UCSD-AML1 (cell line): ENCODE data around the gene PSMC2.

Experiments
- DNase-seq: peaks from one replicate; lab custom pipeline; 2025; ENCODE audit not compliant: unreplicated experiment; lab: John Stamatoyannopoulos, UW

Gene PSMC2

DNA sequence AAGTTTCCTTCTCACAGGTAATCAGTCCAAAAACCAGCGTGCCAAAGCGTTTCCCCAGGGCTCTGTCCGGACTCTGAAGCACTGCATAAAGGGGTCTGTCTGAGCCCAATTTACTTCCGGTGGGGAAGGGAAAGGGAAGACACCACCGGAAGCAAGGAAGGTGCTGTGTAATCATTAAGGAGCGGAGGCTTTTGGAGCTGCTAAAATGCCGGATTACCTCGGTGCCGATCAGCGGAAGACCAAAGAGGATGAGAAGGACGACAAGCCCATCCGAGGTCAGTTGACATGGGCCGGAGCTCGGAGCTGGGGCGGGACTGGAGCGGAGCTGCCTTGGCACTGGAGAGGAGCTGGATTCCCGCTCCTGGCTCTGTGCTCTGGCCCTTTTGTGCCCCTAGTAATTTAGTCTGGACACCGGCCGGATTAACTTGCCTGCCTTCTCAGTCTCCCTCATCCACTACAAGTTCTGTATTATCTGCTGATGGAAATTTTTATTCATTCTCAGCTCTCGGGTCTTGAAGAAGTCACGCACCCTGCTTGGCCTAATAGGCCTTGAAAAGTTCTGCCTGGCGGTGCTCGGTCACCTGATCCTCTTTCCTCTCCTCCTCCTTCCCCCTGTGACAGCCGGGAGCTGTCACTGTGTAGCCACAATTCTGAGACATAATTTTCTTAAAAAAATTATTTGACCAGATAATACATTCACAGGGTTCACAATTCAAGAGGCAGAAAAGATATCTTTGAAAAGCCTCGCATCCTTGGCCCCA, at the start of gene PSMC2:
Gene PSMC2, plus strand, starts transcription at position 137 of the 761 bp plus-strand sequence. Its CDS starts 69 bp downstream, at position 206.
- DNase-seq: peak; percentile 63

DNA sequence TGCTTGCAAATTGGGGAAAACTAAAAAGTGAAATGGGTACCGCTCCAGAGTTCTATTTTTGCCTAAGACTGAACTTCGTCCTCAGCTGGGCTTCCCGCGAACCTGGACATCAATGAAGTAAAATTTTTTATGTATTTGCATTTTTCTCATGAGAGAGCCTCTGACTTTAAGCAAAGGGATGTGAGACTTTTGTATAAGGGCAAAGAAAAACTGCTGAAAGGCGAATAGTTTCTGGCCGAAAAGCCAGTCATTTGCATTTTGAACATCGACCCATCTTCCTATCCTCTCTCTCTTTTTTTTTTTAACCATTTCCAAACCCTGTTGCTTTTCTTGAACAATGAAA, 49.6 kb upstream of the PSMC2 start:
- no peak for DNase-seq

DNA sequence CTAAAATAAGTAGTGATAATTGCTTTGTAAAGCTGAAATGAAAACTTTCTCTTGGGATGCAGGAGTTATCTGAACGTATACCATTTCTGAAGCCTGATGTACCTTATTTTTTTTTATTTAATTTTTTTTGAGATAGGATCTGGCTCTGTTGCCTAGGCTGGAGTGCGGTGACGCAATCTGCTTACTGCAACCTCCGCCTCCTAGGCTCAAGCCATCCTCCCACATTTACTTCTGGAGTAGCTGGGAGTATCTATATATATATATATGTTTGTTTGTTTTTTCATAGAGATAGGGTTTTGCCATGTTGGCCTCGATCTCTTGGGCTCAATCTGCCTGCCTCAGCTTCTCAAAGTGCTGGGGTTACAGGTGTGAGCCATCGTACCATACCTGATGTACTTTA, 47.8 kb upstream of the PSMC2 start:
- DNase-seq: no peak

DNA sequence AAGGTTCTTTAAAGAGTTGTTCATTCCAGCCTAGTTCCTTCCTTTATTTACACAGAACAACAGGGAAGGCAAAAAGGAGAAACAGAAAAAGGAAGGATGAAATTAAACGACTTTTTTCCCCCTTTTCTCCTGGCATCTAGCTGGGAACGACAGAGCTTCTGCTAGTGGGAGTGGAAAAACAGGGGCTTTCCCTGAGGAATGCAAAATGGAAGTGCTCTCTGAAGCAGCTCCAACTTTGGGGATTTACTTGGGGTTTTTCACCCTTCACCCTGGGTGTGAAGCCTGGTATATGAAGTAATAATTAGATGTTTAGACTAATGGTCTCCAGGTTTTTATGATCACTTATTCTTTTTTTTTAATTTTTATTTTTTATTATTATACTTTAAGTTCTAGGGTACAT, 46.0 kb upstream of the PSMC2 start:
- DNase-seq: no peak

DNA sequence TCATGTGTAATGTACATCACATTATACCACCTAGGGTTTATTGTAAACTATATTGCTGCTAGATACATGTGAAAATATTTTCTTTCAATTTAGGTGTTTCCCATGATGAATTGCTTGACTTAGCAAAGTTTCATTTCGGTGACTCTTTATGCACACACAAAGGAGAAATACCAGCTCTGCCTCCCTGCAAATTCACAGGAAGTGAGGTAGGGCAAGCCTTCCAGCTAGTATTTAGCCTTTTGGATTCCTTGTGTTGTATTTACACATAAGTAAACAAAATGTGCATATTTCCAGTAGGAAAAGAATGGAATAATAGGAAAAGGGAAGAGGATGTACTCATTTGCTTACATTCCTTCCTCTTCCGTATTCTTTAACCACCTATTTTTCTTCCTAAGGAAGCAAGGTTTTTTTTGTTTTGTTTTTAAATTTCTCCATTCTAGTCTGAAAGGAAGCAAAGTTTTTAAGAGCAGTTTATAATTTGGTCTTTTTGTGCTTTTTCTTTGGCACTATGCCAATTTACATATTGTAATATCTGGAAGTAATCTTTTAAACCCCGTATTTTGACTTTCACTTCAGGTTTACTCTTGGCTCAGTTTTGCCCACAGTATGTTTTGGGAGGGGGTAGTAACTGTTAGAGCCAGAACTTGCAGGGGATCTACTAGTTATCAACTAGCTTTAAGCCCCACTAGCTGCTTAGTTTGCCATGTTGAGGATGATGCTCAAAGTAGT, 39.8 kb upstream of the PSMC2 start:
- DNase-seq: no peak

DNA sequence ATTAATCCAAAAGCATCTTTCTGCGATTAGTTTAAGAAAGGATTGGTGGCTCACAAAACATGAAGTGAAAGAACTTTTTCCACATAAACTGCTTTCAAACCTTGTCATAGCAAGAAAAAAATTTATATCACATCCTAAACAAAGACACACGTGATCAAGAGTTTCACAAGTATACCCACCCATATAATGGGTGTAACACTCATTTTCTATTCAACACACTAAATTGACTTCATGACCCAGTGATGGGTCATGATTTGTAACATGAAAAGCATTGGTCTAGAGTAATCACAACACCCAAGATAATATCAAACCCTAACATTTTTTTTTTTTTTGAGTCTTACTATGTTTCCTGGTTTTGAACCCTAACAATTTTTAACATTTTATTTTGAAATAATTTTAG, 32.6 kb upstream of the PSMC2 start:
- no peak for DNase-seq

DNA sequence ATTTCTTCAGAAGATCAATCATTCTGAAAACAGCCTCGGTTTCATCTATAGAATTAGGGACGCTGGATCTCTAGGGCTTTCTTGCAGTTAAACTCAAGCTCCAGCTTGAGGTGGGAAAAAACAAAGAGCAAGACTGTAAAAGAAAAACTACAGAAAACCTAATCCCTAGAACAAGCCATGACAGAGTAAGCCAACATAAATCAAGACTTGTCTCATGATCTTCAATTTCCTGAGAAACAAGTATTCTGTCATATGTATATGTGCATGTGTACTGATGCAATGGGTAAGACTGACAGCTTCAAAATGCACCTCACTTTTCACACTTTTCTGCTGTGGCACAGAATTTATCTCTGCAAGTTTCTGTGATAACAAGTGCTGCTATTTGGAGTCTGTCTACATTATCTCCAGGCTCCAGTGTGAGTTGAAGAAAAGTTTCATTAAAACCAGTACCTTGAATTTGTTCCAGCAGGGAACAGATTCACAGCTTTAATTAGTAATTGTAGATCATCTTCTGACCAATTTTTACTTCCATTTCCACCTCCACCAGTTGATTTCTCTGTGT, 31.0 kb upstream of the PSMC2 start:
- DNase-seq: no peak

DNA sequence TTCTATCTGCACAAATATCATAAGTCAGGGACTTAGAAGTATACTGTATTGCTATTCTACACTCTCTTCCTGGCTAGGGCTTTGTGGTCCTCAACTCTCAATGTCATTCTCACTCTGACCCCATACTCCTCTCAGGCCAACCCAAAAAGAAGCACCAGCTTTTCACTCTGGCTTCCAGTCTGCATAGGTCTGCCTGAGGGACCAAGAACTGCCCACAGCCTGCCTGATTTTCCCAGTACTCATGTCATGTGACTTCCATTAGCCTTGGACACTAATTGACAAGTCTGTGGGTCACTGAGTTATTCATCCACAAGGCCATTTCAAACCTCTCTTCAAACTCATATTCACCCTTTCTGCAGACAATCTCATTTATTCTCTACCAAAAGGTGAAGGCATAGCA, 30.4 kb upstream of the PSMC2 start:
- DNase-seq: no peak

DNA sequence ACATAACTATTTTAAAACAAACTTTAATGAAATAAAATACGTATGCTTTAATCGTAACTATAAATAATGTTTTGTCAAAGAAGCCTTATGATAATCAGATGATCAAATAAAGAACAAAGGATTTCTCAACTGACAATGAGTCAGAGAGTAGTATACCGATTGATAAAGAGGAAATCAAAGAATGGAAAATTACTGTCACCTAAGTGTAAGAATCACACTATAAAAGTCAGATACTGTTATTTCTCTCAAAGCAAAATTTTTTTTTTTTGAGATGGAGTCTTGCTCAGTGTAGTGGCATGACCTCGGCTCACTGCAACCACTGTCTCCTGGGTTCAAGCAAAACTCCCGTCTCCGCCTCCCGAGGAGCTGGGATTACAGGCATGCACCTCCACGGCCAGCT, 21.7 kb upstream of the PSMC2 start:
- DNase-seq: no peak

DNA sequence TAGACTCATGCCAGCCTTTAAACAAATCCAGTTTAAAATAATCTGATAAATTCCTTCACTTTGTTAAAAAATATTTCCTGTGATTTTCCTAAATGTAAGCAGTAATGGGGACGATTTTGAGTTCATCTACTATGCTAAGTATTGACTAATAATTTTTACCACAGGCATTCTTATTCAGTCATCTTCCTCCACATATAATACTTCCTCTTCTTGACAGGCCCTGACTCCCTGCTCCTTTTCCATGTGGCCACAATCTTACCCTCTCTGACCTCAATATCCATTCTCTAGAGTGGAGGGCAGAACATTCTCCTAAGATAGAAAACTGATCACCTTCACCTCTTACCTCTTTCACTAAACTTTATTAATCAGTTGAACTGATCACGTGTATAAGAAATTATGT, 10.7 kb upstream of the PSMC2 start:
- DNase-seq: no peak

DNA sequence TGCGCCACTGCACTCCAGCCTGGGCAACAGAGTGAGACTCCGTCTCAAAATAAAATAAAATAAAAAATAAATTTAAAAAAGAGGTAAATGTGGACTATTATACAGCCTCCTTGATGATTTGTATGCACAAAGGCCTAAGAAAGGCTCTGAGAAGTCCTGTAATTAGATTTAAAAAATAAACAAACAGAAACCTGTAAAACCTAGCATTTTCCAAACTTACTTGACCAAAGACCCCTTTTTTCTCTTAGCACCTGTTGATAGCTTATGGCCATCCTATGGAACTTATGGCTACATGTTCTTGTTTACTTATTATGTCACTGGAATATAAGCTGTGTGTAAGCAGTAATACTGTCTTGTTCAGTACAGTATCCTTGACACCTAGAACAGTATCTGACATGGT, 8.6 kb upstream of the PSMC2 start:
- no peak for DNase-seq

DNA sequence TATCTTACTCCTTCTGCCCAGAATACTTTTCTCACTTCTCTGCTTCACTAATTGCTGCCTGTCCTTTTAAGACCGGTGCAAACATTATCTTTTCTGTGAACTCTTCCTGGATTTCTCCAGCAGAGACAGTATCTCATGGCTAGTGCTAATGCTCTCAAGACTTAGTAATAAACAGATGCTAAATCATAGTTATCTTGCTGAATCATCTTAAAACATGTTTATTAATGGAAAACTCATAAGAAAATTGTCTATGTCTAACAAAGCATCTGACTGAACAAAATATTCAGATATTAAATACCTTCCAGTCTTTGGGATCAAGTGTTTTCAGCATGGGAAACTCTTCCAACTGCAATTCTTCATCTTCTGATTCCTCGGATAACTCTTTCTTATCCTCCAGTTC, 6.0 kb upstream of the PSMC2 start:
- DNase-seq: no peak

DNA sequence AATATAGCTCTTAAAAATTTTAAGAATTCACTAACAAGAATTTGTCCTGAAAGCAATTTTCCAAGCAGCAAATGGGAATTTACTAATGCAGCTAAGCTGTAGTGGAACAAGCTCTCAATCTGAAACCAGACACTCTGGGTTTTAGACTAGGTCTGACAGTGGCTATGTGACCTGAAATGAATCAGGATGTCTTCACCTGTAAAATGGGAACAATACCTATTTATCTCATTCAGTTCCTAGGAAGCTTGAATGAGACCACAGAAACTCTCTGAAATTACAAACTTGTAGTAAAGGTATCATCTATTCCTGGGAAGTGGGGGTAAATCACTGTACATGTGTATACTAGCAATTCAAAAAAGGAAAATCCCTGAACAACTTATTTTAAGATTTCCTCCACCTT, 4.1 kb upstream of the PSMC2 start:
- no peak for DNase-seq

DNA sequence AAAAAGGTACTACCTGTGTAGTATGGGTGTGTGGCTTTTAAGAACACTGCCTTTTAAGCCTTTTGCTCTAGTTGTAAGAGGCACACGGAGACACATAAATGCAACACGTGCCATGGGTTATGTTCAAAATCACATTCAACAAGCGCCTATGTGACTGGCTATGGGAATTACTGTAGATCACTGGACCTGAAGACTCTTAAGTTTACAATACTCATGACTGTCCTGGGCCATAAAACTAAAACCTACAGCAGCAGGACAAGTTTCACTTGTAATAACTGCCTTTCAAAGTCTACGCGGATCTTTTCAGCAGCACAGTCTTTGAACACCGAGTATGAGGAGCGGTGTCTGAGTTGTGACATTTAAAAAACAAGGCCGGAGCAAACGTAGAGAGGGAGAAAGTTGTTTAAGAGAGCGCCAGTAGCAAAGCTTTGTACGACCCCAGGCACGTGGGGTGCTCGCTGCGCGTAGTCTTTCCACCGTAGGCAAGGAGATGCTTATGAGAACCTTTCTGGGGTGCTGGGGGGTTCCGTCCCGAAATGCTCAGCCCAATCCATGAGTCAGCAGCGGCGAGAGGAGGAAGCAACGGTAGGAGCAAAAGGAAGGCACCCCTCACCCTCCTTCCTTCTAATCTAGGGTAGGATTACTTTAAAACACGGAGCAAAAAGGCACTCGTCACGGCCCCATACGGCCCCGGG, 3.5 kb upstream of the PSMC2 start:
- DNase-seq: peak; percentile 38

DNA sequence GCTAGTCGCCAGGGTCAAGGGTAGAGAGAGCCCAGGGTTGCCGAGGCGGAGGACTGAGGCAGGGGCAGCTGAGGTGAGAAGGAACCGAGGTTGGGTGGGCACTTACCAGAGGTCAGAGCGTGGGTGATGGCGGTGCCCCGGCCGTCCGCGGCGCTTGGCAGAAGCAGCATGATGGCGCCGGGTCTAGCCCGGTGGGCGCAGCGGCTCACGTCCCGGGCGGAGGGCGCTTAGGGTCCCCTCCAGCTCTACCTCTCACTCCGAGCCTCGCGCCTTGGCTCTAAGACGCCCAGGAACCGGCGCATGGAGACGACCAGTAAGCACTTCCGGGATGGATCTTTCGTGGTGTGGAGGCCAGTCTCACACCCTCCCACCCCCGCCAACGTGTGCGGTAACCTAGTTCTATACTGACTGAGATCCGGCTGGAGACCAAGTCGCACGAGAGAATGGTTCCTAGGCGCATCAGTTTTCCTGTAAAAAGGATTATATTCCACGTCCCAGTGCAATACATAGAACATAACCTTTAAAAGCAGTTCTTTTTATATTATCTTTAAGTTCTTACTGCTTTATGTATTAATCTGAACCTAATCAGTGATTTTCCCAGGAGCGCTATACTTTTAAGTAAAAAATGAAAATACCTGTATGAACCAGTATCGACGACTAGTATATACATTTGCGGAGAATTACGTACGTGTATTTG, 2.8 kb upstream of the PSMC2 start, which contains the start of gene DNAJC2:
Gene DNAJC2, minus strand, starts transcription at position 315 of the 697 bp plus-strand sequence. Its CDS starts 145 bp downstream, at position 170.
- DNase-seq: peak; percentile 74

DNA sequence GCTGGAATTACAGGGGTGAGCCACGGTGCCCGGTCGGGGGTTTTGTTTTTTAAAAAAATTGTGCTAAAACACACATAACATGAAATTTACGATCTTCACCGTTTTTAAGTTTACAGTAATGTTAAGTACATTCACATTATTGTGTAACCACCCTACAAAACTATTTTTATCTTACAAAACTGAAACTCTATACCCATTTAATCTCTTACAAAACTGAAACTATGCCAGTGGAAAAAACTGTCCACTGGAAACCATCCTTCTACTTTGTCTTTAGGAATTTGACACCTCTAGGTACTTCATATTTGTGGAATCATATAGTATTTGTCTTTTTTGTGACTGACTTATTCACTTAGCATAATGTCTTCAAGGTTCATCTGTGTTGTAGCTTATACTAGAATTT, 1.0 kb upstream of the PSMC2 start:
- no peak for DNase-seq

DNA sequence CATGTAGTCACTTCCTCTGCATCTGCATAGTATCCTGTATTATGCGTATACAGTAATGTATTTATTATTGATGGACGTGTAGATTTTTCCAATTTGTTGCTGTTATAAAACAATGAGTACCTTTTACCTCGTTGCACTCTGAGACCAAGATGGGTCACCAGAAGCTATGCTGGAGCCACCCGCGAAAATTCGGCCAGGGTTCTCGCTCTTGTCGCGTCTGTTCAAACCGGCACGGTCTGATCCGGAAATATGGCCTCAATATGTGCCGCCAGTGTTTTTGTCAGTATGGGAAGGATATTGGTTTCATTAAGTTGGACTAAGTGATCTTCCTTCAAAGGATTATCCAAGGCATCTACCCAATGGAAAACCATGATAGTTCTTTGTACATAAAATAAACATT, 1.0 kb downstream of the PSMC2 start:
- DNase-seq: peak; percentile 9

DNA sequence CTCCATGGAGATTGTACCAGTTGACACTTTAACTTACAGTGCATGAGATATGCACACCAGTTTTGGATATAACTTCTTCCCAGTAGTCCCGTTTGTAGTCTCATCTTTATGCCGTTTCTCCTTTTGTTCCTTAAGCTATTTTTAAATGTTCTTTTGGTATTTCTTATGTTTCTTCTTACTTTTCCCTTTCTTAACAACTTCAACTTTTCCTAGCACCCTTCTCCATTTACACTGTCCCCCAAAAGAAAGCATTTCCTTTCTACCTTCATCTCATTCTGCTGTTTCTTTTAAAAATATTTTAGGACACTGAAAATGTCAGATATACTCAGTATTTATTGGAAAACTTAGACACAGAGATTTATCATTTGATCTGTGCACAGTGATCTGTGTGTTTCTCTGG, 1.5 kb downstream of the PSMC2 start:
- no peak for DNase-seq

DNA sequence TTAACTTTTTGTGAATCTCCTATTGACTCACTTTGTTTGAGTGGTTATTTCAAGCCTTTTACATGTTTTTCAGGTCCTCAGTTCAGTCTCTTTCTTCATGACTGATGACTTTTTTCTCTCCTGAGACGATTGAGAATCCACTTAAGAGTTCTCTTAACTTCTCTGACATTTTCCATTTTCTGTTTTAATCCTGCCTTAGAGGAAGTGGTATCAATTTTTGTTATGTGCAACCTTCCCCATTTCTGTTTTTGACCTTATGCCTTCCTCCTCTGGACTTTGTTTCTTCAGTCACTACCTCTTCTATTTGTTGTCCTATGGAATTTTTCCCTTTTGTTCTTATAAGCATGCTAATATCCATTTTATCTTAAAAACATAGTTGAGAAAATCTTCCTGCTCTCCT, 2.4 kb downstream of the PSMC2 start:
- DNase-seq: no peak

DNA sequence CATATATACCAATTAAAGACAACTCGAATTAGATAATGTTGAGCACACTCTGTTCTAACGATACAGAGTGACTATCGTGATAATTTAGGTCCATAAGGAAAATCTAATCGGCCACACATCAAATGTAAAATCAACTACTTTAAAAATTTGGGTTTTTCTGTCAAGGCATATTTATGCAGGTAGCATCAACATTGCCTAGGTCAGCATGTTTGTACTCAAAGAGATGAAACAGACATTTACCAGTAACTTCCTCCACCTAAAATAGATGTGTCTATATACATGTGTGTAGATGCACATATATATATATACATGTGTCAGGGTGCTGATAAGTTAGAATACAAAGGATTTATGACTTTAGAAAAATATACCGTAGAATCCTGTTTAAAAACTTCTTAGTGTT, 22.0 kb downstream of the PSMC2 start:
- no peak for DNase-seq
